Heart right ventricle (tissue), 16 donors: Measurements from ENCODE around the gene FHIT. TPM values are rescaled to one million over a fixed set of nuclear protein-coding genes. Genes with fewer than 3 reads are reported as not detected.

Experiments
- ATAC-seq, 8 donors: fragments of 200-7000 bp; cut with Tn5 transposase; one replicate each; pipeline ENCODE4 v1.9.1; 2020; ENCODE audit warnings: mild to moderate bottlenecking in 8 of 8, moderate library complexity in 8 of 8, moderate number of reproducible peaks in 1 of 8
- DNase-seq, 2 donors: peaks; one replicate each; pipeline ENCODE4 v3.0.0-alpha.2; 2020
- H3K27ac ChIP-seq, 10 donors: fragments of 200-600 bp; sonication (generic) in 2 of 10; one replicate each; pipeline versions ENCODE4 v1.5.0 to v1.8.0; 2020 to 2022; ENCODE audit warnings: mild to moderate bottlenecking in 3 of 10
- H3K27me3 ChIP-seq, 7 donors: fragments of 200-600 bp; one replicate each; pipeline ENCODE4 v1.8.0; 2021 to 2022; ENCODE audit warnings: mild to moderate bottlenecking in 2 of 7
- H3K36me3 ChIP-seq, 9 donors: fragments of 200-600 bp; sonication (generic) in 1 of 9; one replicate each; pipeline versions ENCODE4 v1.5.0 to v1.8.0; 2020 to 2022; ENCODE audit warnings: mild to moderate bottlenecking in 2 of 9
- H3K4me1 ChIP-seq, 9 donors: fragments of 200-600 bp; sonication (generic) in 1 of 9; one replicate each; pipeline versions ENCODE4 v1.5.0 to v1.8.0; 2020 to 2022; ENCODE audit warnings: mild to moderate bottlenecking in 4 of 9
- H3K4me3 ChIP-seq, 10 donors: fragments of 200-600 bp; sonication (generic) in 2 of 10; one replicate each; pipeline versions ENCODE4 v1.5.0 to v1.8.0; 2020 to 2022; ENCODE audit warnings: mild to moderate bottlenecking in 7 of 10, moderate library complexity in 2 of 10
- H3K9me3 ChIP-seq, 11 donors: fragments of 200-600 bp in 10 of 11; sonication (generic) in 2 of 11; one replicate each; pipeline versions ENCODE4 v1.5.0 to v1.8.0; 2013 to 2022; ENCODE audit warnings: mild to moderate bottlenecking in 2 of 11, control low read depth in 1 of 11, moderate library complexity in 1 of 11
- CTCF ChIP-seq, 9 donors: fragments of 200-600 bp; sonication (generic) in 2 of 9; IDR thresholded peaks; one replicate each; pipeline versions ENCODE4 v1.5.0 to v1.8.0; 2021 to 2022; ENCODE audit warnings: antibody characterized with exemption in 9 of 9, mild to moderate bottlenecking in 5 of 9, moderate library complexity in 1 of 9
- WGBS, 2 donors: extraction: QIAGEN DNeasy Blood & Tissue Kit; methylation state at CpG; one replicate each; pipeline ENCODE4 v1.1.7; 2013; ENCODE audit warnings: inconsistent platforms in 1 of 2; 5-methylcytosine and 5-hydroxymethylcytosine counted together
- intact Hi-C, 10 donors: fragments of 100-400 bp; cut with DNase I; formaldehyde crosslinking; loops; one replicate each; pipeline versions ENCODE4 v1.11.1 to v1.14.2; 2022
- polyA plus RNA-seq, 2 donors: library from polyadenylated mRNA; stranded (reverse); fragments of 200-250 nt; gene quantifications; one replicate each; pipeline ENCODE4 v1.2.3, GENCODE V29; 2013
- total RNA-seq, 10 donors: library from RNA; stranded (reverse); fragmentation: NEBNext Ultra II Directional in 3 of 10; extraction: Animal tissue kit (Norgen Biotek cat#: 25700) in 3 of 10; gene quantifications; one replicate each; pipeline versions ENCODE4 v1.2.1 to v1.2.4, GENCODE V29; 2021 to 2023
- donor health status: Arrhythmogenic right ventricular cardiomyopathy.
- donor health status: ischemic (EF 13 %, LVEDD 7.1; RV severe dilation, severe dysfunction).
- donor health status: healthy with polysubstance abuse.
- donor health status: DM: no; HTN: yes; CAD: no.
- donor health status: DM: no; HTN: no; CAD: no.
- donor health status: ischemic (EF 25% LVEDD 6.9; RV normal size, moderate dysfunction).
- donor health status: ischemic (EF 25% LVEDD 5.7; RV mildly dilated, moderate dysfunction).
- donor health status: healthy.
- donor health status: DM: yes; HTN: yes; CAD: no.
- donor health status: Ischemic cardiomyopathy.
- donor health status: ischemic (EF 35%, LVEDD 5.7; RV mildly dilated, moderate dysfunction).
- donor health status: nonischemic (EF 11% LVEDD 7.7; RV severe dilation, severe dysfunction).
- donor health status: DM: yes; HTN: yes; CAD: no.
- donor health status: PGD.
- donor health status: ischemic (EF 29% LVEDD 5.4; RV normal size, mild dysfunction).
- donor health status: nonischemic (EF 23%, LVEDD 6.1; RV moderate dilation, normal function).

Gene FHIT
- total and polyA plus RNA-seq, 12 donors = 4.7 to 25.5 (median 18.3) TPM

- H3K9me3 ChIP-seq = peaks cover 0 to 4% (median 0%) of the 10 kb centered on the region in 11 donors
- intact Hi-C loops = no loop called here
- ATAC-seq (no peak), DNase-seq (no peak)
- no peaks in the 10 kb centered on the region for H3K36me3 ChIP-seq
- no peak for TF ChIP-seq CTCF (IDR thresholded peaks at IDR 0.05)
- no peak overlapping the region for H3K27ac ChIP-seq
- no peak overlapping the region for H3K4me3 ChIP-seq
- 72 to 80% methylated on average over 6 of the region's 6 CpGs for WGBS, 2 donors
- H3K27me3 ChIP-seq = no peaks in the 10 kb centered on the region
- H3K4me1 ChIP-seq = peaks cover 0 to 14% (median 3%) of the 10 kb centered on the region in 9 donors
Observed at GRCh38 chr3:61078048-61078752, 173.1 kb downstream of the FHIT start.

- Histone ChIP-seq H3K27ac (no peak overlapping the region), H3K36me3 (no peaks in the 10 kb centered on the region), H3K9me3 (peaks cover 0 to under 1% (median 0%) of the 10 kb centered on the region in 11 donors), H3K4me3 (no peak overlapping the region), H3K4me1 (peaks cover 0 to 14% (median 3%) of the 10 kb centered on the region in 9 donors), H3K27me3 (no peaks in the 10 kb centered on the region)
- ATAC-seq (no peak), DNase-seq (no peak)
- WGBS, 2 donors = 81 to 84% methylated on average over 1 of the region's 1 CpG
- TF ChIP-seq CTCF (IDR thresholded peaks at IDR 0.05) = no peak
- intact Hi-C loops = no loop called here
Observed at GRCh38 chr3:61077551-61077950, 173.7 kb downstream of the FHIT start.

GRCh38 chr3:61074783-61075182 lies 176.5 kb downstream of the FHIT start:
- no peak for DNase-seq
- intact Hi-C loops = no loop called here
- H3K4me1 ChIP-seq = peaks cover 0 to under 1% (median 0%) of the 10 kb centered on the region in 9 donors
- 62 to 68% methylated on average over 3 of the region's 3 CpGs for WGBS, 2 donors
- H3K36me3 ChIP-seq = no peaks in the 10 kb centered on the region
- H3K4me3 ChIP-seq = no peak overlapping the region
- ATAC-seq = no peak
- H3K27ac ChIP-seq = no peak overlapping the region
- H3K27me3 ChIP-seq = no peaks in the 10 kb centered on the region
- TF ChIP-seq CTCF (IDR thresholded peaks at IDR 0.05) = no peak
- H3K9me3 ChIP-seq = no peaks in the 10 kb centered on the region

- intact Hi-C loops = no loop called here
- Histone ChIP-seq H3K27ac (no peak overlapping the region), H3K4me1 (no peaks in the 10 kb centered on the region), H3K9me3 (no peaks in the 10 kb centered on the region), H3K27me3 (no peaks in the 10 kb centered on the region), H3K4me3 (no peak overlapping the region), H3K36me3 (no peaks in the 10 kb centered on the region)
- no peak for TF ChIP-seq CTCF (IDR thresholded peaks at IDR 0.05)
- 87 to 90% methylated on average over 4 of the region's 4 CpGs for WGBS, 2 donors
- ATAC-seq (no peak), DNase-seq (no peak)
Observed at GRCh38 chr3:61073566-61074165, 177.6 kb downstream of the FHIT start.
